Neural crest cell (in vitro differentiated cells): ENCODE results near the gene NELL2. TPM values are rescaled to one million over a fixed set of nuclear protein-coding genes. Genes with fewer than 3 reads are reported as not detected.

Source experiments
- DNase-seq: peaks from one replicate; pipeline ENCODE4 v3.0.0; 2021; ENCODE audit warnings: low read depth, mixed read lengths, low spot score
- H3K27ac Mint-ChIP-seq: one replicate; pipeline ENCODE4 v1.8.0; 2021; ENCODE audit warnings: mild to moderate bottlenecking, mixed read lengths; ENCODE audit not compliant: unreplicated experiment
- H3K27me3 Mint-ChIP-seq: 2 replicates; pipeline ENCODE4 v1.8.0; 2021; ENCODE audit warnings: low read depth, mild to moderate bottlenecking, mixed read lengths
- H3K36me3 Mint-ChIP-seq: 2 replicates; pipeline ENCODE4 v1.8.0; 2021; ENCODE audit warnings: low read depth, mild to moderate bottlenecking, mixed read lengths
- H3K4me1 Mint-ChIP-seq: 2 replicates; pipeline ENCODE4 v1.8.0; 2021; ENCODE audit warnings: mixed read lengths
- H3K4me3 Mint-ChIP-seq: one replicate; pipeline ENCODE4 v1.8.0; 2021; ENCODE audit warnings: mild to moderate bottlenecking, mixed read lengths
- H3K9me3 Mint-ChIP-seq: 2 replicates; pipeline ENCODE4 v1.8.0; 2021; ENCODE audit warnings: mixed read lengths
- CTCF ChIP-seq: fragments of 200-600 bp; sonication (generic); conservative IDR thresholded peaks from 2 replicates; pipeline ENCODE4 v1.5.0; 2021; ENCODE audit warnings: antibody characterized with exemption, mild to moderate bottlenecking
- total RNA-seq: library from RNA; stranded (reverse); gene quantifications from 2 replicates; pipeline ENCODE4 v1.2.1, GENCODE V29; 2021

The NELL2 gene
- total RNA-seq, 1 donor from 2014 or later: 101 TPM

GRCh38 chr12:44716711-44717110 lies 159.4 kb downstream of the NELL2 start:
- H3K27ac Mint-ChIP-seq: peak overlapping the region; percentile 38
- peaks cover 1% of the 10 kb centered on the region for H3K36me3 Mint-ChIP-seq
- H3K4me3 Mint-ChIP-seq: peak overlapping the region; percentile 17
- H3K4me1 Mint-ChIP-seq: peaks cover 45% of the 10 kb centered on the region
- H3K9me3 Mint-ChIP-seq: no peaks in the 10 kb centered on the region
- DNase-seq: no peak
- TF ChIP-seq CTCF: no peak
- H3K27me3 Mint-ChIP-seq: no peaks in the 10 kb centered on the region

- H3K9me3 Mint-ChIP-seq: no peaks in the 10 kb centered on the region
- H3K4me1 Mint-ChIP-seq: peaks cover 17% of the 10 kb centered on the region
- H3K36me3 Mint-ChIP-seq: no peaks in the 10 kb centered on the region
- H3K4me3 Mint-ChIP-seq: no peak overlapping the region
- H3K27me3 Mint-ChIP-seq: no peaks in the 10 kb centered on the region
- H3K27ac Mint-ChIP-seq: no peak overlapping the region
- DNase-seq: no peak
- TF ChIP-seq CTCF: no peak
These were observed 164.4 kb downstream of the NELL2 start for GRCh38 chr12:44711736-44712135.

DNA sequence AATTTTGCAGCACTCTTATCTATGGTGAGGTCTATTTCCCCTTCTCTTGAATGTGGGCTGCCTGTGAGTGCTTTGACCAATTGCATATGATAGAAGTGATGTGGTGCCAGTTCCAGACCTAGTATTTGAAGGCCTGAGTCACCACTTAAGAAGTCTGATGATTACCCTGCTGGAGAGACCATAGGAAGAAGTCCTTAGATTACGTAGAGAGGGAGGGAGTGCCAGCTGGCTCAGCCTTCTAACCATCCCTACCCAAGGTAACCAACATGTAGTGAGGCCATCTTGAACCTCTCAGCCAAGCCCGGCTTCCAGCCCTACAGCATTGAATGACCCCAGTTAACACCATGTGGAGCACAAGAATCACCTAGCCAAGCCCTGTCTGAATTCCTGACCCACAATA lies 166.9 kb downstream of the NELL2 start:
- no peaks in the 10 kb centered on the region for H3K27me3 Mint-ChIP-seq
- no peak for DNase-seq
- H3K36me3 Mint-ChIP-seq: no peaks in the 10 kb centered on the region
- peaks cover 13% of the 10 kb centered on the region for H3K4me1 Mint-ChIP-seq
- no peak for TF ChIP-seq CTCF
- no peak overlapping the region for H3K4me3 Mint-ChIP-seq
- H3K9me3 Mint-ChIP-seq: no peaks in the 10 kb centered on the region
- no peak overlapping the region for H3K27ac Mint-ChIP-seq

- no peak overlapping the region for H3K4me3 Mint-ChIP-seq
- H3K27ac Mint-ChIP-seq: no peak overlapping the region
- H3K9me3 Mint-ChIP-seq: no peaks in the 10 kb centered on the region
- H3K36me3 Mint-ChIP-seq: no peaks in the 10 kb centered on the region
- peaks cover 8% of the 10 kb centered on the region for H3K4me1 Mint-ChIP-seq
- no peak for DNase-seq
- no peaks in the 10 kb centered on the region for H3K27me3 Mint-ChIP-seq
- TF ChIP-seq CTCF: no peak
These were observed 167.9 kb downstream of the NELL2 start for GRCh38 chr12:44708218-44708617.

- no peak for TF ChIP-seq CTCF
- no peaks in the 10 kb centered on the region for H3K9me3 Mint-ChIP-seq
- DNase-seq: no peak
- H3K4me1 Mint-ChIP-seq: no peaks in the 10 kb centered on the region
- no peaks in the 10 kb centered on the region for H3K27me3 Mint-ChIP-seq
- no peak overlapping the region for H3K27ac Mint-ChIP-seq
- H3K36me3 Mint-ChIP-seq: peaks cover 13% of the 10 kb centered on the region
- H3K4me3 Mint-ChIP-seq: no peak overlapping the region
These were observed 172.8 kb downstream of the NELL2 start for GRCh38 chr12:44703182-44703910.
